Fibroblast of lung (primary cell): ENCODE measurements around the gene LY9.

ENCODE experiments used
- CTCF ChIP-seq, 2 donors: IDR thresholded peaks in 1 of 2; conservative IDR thresholded peaks in 1 of 2; 1 replicate in 1 of 2; 2 replicates in 1 of 2; pipeline ENCODE4 v1.5.1; 2011 to 2012; ENCODE audit warnings: low read length in 2 of 2, control low read depth in 1 of 2, inconsistent platforms in 1 of 2, low read depth in 1 of 2, mild to moderate bottlenecking in 1 of 2
- EZH2 ChIP-seq: IDR thresholded peaks from 2 replicates; pipeline ENCODE4 v1.5.1; 2012; ENCODE audit warnings: low read length, control low read depth, mild to moderate bottlenecking; ENCODE audit errors: missing control alignments

- TF ChIP-seq CTCF (conservative IDR thresholded peaks at IDR 0.05 in 1 of 2, IDR thresholded peaks at IDR 0.05 in 1 of 2; ENCODE audit: low read depth in 1 of 2, low read length in 2 of 2) (no peak), EZH2 (no peak)
Observed at GRCh38 chr1:160748878-160749269, 47.1 kb upstream of the LY9 start.
